ENCODE measurements around the gene PLXNC1.

DNA sequence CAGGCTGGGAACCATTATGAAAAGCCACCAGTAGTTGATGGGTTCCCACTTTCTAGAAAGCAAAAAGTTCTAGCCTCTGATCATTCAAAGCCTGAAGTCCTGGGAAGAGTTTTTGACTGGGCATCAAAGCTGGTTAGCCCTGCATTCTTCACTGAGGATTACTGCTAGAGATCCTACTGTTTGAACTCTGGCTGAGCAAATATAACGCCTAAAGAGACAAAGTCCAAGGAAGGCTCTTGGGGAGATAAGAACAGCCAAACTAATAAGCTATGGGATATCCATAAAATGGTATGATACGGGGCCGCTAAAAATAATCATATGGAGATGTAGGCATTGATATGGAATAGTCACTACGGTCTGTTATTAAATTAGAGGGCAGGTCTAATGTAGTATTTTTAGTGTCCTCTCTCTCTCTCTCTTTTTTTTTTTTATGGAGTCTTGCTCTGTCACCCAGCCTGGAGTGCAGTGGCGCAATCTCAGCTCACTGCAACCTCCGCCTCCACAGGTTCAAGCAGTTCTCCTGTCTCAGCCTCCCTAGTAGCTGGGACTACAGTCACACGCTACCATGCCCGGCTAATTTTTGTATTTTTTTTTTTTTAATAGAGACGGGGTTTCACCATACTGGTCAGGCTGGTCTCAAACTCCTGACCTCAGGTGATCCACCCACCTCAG, 35.5 kb downstream of the PLXNC1 start:
- TF ChIP-seq, protein P1, sequence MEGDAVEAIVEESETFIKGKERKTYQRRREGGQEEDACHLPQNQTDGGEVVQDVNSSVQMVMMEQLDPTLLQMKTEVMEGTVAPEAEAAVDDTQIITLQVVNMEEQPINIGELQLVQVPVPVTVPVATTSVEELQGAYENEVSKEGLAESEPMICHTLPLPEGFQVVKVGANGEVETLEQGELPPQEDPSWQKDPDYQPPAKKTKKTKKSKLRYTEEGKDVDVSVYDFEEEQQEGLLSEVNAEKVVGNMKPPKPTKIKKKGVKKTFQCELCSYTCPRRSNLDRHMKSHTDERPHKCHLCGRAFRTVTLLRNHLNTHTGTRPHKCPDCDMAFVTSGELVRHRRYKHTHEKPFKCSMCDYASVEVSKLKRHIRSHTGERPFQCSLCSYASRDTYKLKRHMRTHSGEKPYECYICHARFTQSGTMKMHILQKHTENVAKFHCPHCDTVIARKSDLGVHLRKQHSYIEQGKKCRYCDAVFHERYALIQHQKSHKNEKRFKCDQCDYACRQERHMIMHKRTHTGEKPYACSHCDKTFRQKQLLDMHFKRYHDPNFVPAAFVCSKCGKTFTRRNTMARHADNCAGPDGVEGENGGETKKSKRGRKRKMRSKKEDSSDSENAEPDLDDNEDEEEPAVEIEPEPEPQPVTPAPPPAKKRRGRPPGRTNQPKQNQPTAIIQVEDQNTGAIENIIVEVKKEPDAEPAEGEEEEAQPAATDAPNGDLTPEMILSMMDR (IDR thresholded peaks at IDR 0.05): no peak
- TF ChIP-seq POLR2A (IDR thresholded peaks at IDR 0.05): no peak
- no peak for TF ChIP-seq EP300 (IDR thresholded peaks at IDR 0.05)
